TTC549 (cell line): ENCODE data around the gene CNGA1.
"Not testable (repeated sequence)": the region's sequence is repeated elsewhere in the genome, so short reads cannot be mapped to it uniquely, and the experiment has no call there.

Experiments
- FAIRE-seq: peaks from 2 replicates; lab custom pipeline; 2012; peaks lifted over from hg19 to GRCh38; lab: Jason Lieb, UNC

Gene CNGA1

DNA sequence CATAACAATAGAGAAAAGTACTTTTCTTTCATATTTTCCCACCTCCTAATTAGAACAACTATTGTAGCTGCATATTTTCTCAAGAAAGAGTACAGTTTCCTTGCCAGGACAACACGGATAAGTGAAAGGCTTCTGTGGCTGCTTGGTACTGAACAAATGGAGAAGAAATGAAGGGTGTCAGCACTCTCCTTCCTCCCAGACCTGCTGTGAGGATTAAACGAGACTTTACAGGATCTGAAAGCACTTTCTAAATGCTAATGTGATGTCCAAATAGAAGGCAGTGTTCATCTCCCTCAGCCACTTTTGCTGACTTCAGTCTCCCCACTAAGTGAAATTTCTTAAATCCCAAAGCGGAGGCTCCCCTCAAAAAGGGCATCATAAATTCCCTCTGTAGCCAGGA lies 14.0 kb upstream of the CNGA1 start:
- no peak for FAIRE-seq

DNA sequence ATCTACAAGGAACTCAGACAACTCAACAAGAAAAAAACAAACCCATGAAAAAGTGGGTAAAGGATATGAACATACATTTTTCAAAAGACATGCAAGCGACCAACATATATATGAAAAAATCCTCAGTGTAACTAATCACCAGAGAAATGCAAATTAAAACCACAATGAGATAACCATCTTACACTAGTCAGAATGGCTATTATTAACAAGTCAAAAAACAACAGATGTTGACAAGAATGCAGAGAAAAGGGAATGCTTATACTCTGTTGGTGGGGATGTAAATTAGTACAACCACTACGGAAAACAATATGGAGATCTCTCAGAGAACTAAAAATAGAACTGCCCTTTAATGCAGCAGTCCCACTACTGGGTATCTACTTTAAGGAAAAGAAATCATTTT lies 12.2 kb upstream of the CNGA1 start:
- no peak for FAIRE-seq

DNA sequence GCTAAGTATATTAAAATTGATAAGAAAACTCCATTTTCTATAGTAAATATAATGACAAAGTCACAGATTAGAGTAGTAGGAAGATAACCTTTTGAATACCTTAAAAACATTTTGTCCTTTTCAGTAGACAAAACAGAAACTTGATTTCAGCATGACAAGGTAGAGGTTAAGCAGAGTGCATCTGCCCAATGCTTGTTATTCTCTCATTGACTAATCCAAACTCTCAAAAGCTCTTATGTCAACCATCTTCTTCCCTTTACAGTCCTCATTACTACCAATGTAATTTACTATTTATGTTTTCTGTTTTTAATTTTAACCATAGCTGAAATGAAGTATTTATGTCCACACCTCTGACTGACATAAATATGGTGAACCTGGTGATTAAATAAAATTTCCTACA lies 11.2 kb upstream of the CNGA1 start:
- no peak for FAIRE-seq

DNA sequence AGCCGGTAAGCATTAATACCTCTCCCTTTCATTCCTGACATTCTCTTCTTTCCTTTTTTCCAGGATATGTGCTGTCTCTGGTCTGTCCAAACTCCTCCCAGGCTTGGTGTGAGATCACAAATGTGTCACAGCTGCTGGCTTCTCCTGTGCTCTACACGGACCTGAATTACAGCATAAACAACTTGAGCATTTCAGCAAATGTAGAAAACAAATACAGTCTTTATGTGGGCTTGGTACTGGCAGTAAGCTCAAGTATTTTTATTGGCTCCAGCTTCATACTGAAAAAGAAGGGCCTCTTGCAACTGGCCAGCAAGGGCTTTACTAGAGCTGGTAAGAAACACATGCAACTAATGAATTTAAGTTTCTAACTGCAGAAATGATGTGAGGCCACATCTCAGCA lies 8.5 kb upstream of the CNGA1 start:
- FAIRE-seq = no peak

DNA sequence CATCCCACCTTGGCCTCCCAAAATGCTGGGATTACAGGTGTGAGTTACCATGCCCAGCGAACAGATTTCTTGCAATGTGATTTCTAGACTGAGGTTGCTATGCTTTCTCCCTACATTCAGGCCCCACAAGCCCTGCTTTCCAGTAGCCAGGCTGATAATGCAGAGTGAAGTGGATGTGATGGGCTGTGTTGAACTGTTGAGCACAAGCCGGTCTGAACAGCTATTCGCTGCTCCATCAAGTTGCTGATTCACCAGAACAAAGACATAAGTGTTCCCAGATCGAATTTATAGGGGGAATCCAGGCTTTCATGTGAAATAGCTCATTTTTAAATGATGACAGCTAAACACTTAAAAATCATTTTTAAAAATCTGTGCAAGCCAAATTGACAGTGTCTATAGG lies 8.0 kb upstream of the CNGA1 start:
- no peak for FAIRE-seq

DNA sequence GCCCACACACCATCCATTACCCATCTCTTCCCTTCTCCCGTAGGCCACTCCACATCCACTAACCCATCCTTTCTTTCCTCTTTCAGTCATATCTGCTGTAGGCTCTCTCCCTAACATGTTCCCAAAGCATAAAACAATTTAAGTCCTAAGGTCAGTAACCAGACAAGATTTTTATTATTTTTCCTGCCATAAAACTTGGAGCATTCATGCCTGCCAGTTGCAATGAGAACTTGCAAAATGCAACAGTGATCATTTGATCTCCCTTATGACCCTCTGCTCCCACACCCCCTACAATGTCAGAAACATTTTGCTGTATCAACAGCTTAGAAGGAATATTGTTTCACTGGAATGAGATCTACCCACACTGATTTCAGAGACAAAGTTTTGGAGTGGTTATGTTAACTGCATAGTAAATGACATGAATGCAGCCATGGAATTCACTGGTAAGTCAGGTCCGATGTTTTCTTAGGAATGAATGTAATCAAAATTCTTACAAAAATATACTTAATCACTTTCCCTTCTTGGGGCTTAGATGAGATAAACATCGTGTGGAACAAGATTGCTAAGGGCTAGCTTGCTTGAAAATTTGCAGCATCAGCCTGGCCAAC lies 5.8 kb upstream of the CNGA1 start:
- FAIRE-seq = no peak

DNA sequence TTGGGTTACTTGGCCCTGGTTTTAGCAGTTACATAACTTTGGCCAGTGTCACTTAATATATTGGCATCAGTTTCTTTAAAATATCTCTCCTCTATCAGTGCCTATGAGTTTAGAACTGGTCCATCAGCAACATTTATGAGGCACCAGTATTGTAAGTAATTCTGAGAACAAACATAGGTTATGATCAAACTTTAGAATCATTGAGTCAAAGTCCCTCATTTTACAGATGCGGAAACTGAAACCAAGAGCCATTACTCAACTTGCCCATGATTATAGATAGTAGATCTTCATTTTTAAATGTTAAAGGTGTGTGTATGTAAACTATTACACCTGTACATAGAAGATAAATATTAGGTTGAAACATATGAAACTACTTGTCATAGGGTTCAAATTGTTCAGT lies 4.6 kb upstream of the CNGA1 start:
- FAIRE-seq = no peak

DNA sequence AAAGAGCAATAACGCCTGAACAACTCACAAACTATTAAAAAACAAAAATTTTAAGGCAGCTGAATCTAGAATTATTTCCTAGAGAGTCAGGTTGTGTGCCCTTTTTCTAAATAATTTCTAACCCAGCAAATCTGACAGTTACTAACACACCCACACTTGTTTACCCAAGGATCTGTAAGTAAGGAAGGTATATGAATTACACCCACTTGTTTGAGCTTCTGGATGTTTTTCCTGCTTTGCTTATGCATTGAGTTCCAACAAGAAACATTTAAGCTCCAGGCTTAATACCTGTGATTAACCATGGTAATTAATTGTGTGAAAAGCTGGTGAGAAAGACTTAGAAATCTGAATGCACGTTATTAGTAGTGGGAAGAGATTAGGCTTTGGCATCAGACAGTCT lies 1.6 kb upstream of the CNGA1 start:
- no peak for FAIRE-seq

DNA sequence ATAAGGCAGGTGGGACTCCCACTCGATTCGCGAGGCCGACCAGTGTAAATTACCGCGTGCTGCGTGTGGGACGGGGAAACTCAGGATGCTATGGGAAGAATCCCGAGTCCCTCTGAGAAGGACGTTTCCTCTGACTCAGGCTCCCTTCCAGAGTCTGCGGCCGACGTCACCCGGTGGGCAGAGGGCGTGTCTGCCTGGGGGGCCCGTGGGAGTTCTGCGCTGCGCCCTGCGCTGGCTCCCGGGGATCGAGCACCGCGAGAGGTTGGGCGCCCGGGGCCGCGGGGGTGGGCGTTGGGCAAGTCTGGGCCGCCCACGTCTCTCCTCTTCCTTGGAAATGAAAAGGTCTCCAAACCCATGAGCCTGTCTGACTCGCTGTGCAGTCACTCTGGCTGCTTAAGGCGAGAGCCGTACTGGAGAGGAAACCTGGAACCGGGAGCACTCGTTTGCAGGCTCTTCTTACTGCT lies 659 bp upstream of the CNGA1 start:
- no peak for FAIRE-seq

DNA sequence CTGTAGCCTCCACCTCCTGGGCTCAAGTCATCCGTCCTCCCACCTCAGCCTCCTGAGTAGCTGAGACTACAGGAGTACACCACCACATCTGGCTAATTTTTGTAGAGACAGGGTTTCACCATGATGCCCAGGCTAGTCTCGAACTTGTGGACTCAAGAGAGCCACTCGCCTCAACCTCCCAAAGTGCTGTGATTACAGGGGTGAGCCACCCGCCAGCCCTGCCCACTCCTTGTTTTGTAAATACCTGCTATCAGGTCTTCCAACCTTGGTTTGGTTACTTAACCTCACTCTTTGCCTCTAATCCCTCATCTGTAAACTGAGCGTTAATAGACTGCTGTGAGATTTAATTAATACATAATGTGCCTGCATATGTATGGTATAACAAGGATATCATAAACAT lies 803 bp downstream of the CNGA1 start:
- FAIRE-seq = no peak

DNA sequence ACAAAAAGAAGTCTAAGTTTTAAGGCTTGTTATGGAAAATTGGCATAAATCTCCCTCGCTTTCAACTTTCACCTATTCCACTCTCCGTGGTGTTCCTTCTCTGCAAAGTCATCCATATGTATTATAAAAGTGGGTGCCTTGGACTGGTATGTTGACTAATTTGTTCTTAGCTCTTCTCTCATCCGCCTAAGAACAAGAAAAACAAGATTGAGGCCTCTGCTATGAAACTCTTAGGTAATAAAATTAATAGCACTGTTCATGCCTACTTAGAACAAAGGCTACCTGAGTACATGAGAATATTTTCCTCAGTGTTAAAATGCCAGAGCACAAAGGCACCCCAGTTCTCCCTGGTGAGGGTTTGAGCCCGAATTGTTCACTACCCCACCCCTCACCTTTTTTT lies 1.3 kb downstream of the CNGA1 start:
- FAIRE-seq = no peak

DNA sequence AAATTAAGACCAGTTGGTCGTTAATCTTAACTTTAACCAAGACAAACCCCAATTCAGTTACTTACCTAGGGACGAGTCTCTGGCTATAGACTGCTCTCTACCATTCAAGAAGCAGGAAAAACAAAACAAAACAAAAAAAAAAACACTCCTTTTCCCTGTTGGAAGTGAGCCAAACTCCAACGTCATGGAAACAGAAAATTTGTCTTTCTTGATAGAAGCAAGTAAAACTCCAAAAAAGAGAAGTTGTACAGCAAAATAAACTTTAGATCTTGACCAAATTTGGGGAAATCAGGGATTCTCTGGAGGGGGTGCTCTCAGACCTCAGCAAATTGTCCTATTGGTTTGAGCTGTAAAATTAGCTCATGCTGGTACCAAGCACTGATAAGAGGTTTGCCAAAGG lies 3.7 kb downstream of the CNGA1 start:
- no peak for FAIRE-seq

DNA sequence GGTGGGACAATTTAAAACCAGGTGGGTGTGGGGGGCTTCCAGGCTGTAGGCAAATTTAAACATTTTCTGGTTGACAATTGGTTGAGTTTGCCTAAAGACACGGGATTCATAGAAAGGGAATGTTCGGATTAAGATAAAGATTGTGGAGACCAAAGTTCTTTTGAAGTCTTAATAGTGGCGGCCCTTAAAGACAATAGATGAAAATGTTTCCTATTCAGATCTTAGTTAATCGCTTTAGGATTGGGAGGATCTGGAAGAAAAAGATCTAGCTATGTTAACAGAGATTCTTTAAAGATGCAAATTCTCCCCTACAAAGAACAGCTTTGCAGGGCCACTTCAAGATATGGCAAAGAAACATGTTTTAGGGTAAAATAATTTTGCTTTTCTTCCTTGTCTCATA lies 4.8 kb downstream of the CNGA1 start:
- FAIRE-seq = no peak

DNA sequence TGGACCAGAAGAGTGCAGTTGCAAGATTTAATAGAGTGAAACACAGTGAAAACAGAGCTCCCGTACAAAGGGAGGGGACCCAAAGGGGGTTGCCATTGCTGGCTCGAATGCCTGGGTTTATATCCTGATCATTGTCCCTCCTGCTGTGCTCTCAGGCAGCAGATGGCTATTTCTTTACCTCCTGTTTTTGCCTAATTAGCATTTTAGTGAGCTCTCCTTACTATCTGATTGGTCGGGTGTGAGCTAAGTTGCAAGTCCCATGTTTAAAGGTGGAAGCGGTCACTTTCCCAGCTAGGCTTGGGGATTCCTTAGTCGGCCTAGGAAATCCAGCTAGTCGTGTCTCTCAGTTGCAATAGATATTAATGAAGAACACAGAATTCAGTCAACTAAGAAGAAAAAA lies 5.6 kb downstream of the CNGA1 start:
- FAIRE-seq = not testable (repeated sequence)

DNA sequence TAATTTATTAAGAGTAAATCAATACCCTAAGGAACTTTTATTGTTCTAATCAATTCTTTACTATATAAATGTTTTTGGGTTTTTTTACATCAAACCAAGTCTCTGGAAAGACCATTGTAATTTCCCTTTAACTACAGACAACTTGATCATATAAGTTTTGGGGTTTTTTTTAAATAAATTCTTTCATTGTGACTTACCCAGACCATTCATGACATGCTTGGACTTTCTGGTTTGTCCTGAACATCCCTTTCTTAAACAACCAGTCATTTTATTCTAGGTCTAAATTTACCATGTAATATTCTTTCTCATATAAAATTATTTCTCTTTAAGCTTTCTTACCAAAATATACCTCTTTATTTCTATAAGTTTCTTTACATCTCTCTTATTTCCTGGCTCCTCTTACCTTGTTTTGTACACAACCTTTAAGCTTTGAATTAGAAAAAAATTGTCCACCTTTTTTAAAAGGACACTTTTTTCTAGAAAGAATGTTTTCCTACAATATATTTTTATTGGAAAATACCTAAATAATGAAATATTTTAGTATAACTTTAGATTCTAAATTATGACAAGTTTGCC lies 8.4 kb downstream of the CNGA1 start:
- FAIRE-seq = peak; percentile 13

DNA sequence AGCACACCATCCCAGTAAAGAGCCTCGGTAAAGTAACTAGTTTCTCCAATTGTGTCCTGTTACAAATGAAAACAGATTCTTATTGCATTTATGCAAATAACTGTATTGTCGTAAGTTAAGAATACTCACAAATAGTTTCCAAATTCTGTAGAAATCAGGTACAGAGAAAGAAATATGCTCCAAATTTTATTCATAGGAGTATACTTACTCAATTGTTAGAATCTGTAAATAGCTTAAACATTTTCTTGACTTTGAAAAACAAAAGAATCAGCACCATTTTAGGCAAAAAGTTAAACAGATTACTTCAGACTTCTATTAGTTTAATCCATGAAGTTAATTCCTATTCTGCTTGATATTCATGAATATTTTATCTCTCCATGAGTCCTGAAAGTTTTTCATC lies 10.7 kb downstream of the CNGA1 start:
- no peak for FAIRE-seq

DNA sequence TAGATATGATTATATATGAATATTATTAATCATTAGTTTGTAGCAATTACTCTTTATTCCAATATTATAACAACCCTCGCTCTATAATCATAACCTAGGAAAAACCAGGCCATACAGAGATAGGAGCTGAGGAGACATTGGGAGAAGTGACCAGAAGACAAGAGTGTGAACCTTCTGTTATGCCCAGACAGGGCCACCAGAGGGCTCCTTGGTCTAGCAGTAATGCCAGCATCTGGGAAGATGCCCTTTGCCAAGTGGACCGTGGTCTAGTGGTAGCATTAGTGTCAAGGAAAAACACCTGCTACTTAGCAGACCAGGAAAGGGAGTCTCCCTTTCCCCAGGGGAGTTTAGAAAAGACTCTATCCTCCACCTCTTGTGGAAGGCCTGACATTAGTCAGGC lies 12.9 kb downstream of the CNGA1 start:
- not testable (repeated sequence) for FAIRE-seq

DNA sequence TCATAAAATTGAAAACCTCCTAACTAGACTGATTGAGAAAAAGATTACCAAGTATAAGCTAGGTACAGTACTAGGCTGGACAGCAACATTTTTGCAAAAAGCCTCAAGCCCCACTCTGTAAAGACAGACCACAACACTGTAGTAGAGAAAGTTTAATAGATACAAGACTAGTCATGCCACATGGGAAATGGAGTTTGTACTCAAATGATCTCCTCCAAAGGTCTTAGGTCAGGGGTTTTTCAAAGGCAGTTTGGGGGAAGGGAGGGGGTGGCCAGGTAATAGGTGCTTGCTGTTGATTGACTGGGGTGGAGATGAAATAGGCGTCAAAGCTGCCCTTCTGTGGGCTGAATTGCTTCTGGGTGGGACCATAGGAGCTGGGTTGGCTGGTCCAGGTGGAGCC lies 14.2 kb downstream of the CNGA1 start:
- no peak for FAIRE-seq

DNA sequence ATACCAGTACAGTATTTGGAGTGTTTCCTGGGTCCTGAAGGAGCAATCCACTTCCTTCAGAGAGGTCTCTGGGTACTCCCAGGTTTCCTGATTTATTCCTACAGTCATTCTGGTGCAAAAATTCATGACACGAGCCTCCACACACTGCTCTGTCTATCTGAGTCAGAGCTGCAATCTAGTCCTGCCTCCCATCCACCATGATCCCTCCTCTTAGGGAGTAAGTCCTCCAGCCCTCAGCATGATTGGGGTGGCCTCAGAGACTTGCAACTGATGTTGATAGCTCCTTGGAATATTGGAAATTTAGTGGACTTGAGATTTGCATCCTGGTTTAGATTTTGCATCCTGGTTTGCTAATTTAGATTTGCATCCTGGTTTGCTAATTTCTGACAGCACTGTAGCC lies 20.5 kb downstream of the CNGA1 start:
- FAIRE-seq = no peak

DNA sequence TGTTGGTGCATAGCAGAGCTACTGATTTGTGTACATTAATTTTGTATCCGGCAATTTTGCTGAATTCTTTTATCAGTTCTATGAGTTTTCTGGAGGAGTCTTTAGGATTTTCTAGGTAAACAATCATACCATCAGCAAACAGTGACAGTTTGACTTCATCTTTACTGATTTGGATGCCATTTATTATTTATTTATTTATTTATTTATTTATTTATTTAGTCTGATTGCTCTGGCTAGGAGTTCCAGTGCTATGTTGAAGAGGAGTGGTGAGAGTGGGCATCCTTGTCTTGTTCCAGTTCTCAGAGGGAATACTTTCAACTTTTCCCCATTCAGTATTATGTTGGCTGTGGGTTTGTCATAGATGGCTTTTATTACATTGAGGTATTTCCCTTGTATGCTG lies 24.0 kb downstream of the CNGA1 start:
- FAIRE-seq = not testable (repeated sequence)

DNA sequence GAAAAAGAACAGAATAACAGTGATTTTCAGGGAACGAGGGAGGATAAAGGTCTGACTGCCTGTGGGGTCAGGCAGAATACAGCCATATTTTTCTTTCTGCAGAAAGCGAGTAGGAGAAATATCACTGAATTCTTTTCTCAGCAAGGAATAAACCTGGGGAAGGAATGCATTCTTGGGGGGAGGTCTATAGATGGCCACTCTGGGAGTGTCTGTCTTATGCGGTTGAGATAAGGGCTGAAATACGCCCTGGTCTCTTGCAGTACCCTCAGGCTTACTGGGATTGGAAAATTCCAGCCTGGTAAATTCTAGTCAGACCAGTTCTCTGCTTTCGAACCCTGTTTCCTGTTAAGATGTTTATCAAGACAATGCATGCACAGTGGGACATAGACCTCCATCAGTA lies 26.3 kb downstream of the CNGA1 start:
- no peak for FAIRE-seq

DNA sequence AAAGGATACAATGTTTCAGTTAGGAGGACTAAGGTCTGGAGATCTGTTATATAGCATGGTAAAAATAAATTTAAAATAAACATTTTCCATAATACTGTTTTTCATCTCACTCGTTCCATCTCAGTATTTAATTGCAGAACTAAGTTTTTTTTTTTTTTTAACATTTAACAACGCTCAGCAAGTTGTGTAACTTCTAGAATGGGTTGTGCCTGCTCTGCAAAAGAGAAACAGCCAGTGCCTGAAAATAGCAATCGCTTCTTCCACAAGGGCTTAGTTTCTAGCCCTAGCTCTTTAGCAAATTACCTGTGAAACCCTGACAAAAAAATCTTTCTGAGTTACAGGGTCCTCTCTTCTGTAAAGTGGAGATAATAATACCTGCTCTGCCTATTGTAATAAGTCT lies 41.9 kb downstream of the CNGA1 start:
- FAIRE-seq = no peak

DNA sequence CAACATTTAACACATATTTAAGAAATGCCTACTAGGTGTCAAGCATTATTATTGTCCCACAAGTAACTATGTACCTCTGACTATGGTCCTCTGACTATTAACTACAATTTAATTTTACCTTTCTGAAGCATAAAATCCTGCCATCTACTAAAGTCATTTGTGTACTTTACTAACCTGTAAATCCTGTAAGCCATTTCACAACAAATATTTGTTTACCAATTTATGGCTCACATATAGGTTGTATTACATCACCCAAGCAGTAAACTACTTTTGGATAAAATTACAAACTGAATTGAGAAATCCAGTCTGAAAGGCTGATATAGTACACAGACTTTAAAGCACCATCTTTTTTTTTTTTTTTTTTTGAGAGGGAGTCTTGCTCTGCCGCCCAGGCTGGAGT lies 43.8 kb downstream of the CNGA1 start:
- FAIRE-seq = no peak

DNA sequence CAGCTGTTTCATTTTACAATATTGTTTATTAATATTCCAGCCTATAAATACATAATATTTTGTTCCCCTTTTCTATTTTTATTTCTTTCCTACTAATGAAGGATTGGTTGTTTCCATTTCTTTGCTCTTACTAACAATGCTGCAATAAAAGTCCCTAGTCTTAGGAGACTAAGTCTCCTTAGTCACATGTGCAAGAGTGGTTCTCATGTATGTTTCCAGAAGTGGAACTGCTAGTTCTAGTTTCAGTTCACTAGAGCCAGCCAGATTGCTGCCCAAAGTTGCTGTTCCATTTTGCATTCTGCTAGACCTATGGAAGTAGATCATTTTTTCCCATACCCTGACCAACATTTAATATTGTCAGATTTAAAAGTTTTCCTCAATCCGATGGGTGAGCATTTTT lies 44.3 kb downstream of the CNGA1 start:
- FAIRE-seq = no peak

DNA sequence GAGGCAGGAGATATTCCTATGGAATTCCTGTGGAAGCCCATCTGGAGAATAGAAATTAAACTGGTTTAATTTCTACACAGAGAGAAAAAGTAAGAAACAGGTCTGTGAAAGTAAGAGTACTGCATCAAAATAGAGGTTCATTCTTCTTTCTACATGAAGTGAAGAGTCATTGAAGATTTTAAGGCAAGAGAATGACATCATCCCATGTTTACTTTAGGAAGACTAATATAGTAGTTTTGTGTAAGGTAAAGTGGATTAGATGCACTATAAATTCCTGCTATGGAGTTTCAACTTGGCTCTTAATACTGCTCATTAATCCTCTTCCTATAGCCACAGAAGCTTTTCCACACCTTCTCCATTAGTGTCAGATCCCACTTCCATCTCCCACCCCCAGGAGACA lies 47.6 kb downstream of the CNGA1 start:
- no peak for FAIRE-seq
